ENCODE data around the gene TMEM270.
"Not testable (repeated sequence)": the region's sequence is repeated elsewhere in the genome, so short reads cannot be mapped to it uniquely, and the experiment has no call there.

- not testable (repeated sequence) for TF ChIP-seq CTCF, EZH2 (IDR thresholded peaks at IDR 0.05)
Observed at GRCh38 chr7:73821597-73822285, 39.2 kb upstream of the TMEM270 start.

Measured in neural progenitor cell (in vitro differentiated cells).